ENCODE data around the gene CASP7. TPM values are rescaled to one million over a fixed set of nuclear protein-coding genes. Genes with fewer than 3 reads are reported as not detected.

CASP7 gene
- total RNA-seq, 1 donor from 2014 or later: 16.5 TPM

- no peak for TF ChIP-seq CTCF (conservative IDR thresholded peaks at IDR 0.05; ENCODE audit: low read depth, low read length)
- no peak overlapping the region for H3K4me3 ChIP-seq (ENCODE audit: low read depth, low read length)
Measured at GRCh38 chr10:113709221-113709838, 29.6 kb downstream of the CASP7 start.

GRCh38 chr10:113711142-113711541 is 31.4 kb downstream of the CASP7 start:
- DNase-seq (ENCODE audit: low read depth): no peak
- TF ChIP-seq CTCF (conservative IDR thresholded peaks at IDR 0.05; ENCODE audit: low read depth, low read length): no peak
- H3K4me3 ChIP-seq (ENCODE audit: low read depth, low read length): no peak overlapping the region

More at GRCh38 chr10:113709221-113709838, 29.6 kb downstream of the CASP7 start:
- no peak for DNase-seq (ENCODE audit: low read depth)

GRCh38 chr10:113712024-113712423 is 32.3 kb downstream of the CASP7 start:
- H3K4me3 ChIP-seq (ENCODE audit: low read depth, low read length): no peak overlapping the region
- no peak for DNase-seq (ENCODE audit: low read depth)
- no peak for TF ChIP-seq CTCF (conservative IDR thresholded peaks at IDR 0.05; ENCODE audit: low read depth, low read length)

GRCh38 chr10:113712755-113713639 is 33.3 kb downstream of the CASP7 start:
- H3K4me3 ChIP-seq (ENCODE audit: low read depth, low read length): no peak overlapping the region
- DNase-seq (ENCODE audit: low read depth): no peak
- TF ChIP-seq CTCF (conservative IDR thresholded peaks at IDR 0.05; ENCODE audit: low read depth, low read length): no peak

- TF ChIP-seq CTCF (conservative IDR thresholded peaks at IDR 0.05; ENCODE audit: low read depth, low read length): no peak
- DNase-seq (ENCODE audit: low read depth): no peak
- no peak overlapping the region for H3K4me3 ChIP-seq (ENCODE audit: low read depth, low read length)
Measured at GRCh38 chr10:113713640-113713982, 33.9 kb downstream of the CASP7 start.

GRCh38 chr10:113716109-113716910 is 36.6 kb downstream of the CASP7 start:
- TF ChIP-seq CTCF (conservative IDR thresholded peaks at IDR 0.05; ENCODE audit: low read depth, low read length): no peak
- no peak for DNase-seq (ENCODE audit: low read depth)
- H3K4me3 ChIP-seq (ENCODE audit: low read depth, low read length): no peak overlapping the region

Data from epithelial cell of proximal tubule (primary cell).